Measurements from ENCODE around the gene NCAM1.

The NCAM1 gene

DNA sequence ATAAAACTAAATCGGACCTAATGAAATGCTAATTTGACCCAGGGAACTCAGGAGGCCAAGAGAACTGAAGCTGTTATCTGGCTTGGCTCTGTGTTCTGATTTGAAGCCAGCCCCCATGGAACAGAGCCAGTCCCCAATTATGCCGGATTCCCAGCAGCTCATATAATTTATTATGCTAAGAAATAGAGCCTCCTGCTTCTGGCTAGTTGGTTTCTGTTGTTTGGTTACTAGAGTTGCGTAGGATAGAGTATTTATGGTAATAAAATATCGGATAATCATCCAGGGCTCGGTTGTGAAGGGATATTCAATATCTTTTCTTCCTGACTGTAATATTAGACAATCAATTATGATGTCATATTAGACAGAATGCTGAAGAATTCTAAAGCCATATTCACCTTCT, 232.7 kb downstream of the NCAM1 start:
- H3K4me3 ChIP-seq (ENCODE audit: low read depth in 1 of 2, low read length in 2 of 2), result no peak overlapping the region
- TF ChIP-seq, protein P1, sequence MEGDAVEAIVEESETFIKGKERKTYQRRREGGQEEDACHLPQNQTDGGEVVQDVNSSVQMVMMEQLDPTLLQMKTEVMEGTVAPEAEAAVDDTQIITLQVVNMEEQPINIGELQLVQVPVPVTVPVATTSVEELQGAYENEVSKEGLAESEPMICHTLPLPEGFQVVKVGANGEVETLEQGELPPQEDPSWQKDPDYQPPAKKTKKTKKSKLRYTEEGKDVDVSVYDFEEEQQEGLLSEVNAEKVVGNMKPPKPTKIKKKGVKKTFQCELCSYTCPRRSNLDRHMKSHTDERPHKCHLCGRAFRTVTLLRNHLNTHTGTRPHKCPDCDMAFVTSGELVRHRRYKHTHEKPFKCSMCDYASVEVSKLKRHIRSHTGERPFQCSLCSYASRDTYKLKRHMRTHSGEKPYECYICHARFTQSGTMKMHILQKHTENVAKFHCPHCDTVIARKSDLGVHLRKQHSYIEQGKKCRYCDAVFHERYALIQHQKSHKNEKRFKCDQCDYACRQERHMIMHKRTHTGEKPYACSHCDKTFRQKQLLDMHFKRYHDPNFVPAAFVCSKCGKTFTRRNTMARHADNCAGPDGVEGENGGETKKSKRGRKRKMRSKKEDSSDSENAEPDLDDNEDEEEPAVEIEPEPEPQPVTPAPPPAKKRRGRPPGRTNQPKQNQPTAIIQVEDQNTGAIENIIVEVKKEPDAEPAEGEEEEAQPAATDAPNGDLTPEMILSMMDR (IDR thresholded peaks at IDR 0.05; ENCODE audit: borderline replicate concordance, extremely low read depth, low read length, poor library complexity, severe bottlenecking), result no peak
- no peak for TF ChIP-seq EZH2 (IDR thresholded peaks at IDR 0.05; ENCODE audit: borderline replicate concordance, low read depth, low read length, severe bottlenecking)
- no peak overlapping the region for H2AFZ ChIP-seq (ENCODE audit: low read depth, low read length)
- H3K4me2 ChIP-seq (ENCODE audit: insufficient read depth, low read length), result no peak overlapping the region
- H3K27me3 ChIP-seq (ENCODE audit: insufficient read depth, low read length, poor library complexity), result no peaks in the 10 kb centered on the region
- no peak for ATAC-seq (ENCODE audit: insufficient read depth, low read depth)
- H3K36me3 ChIP-seq (ENCODE audit: insufficient read depth, low read length), result no peaks in the 10 kb centered on the region
- H3K27ac ChIP-seq (ENCODE audit: low read length), result no peak overlapping the region
- H3K79me2 ChIP-seq (ENCODE audit: insufficient read depth, low read length), result no peaks in the 10 kb centered on the region
- no peak for DNase-seq
- no peak overlapping the region for H3K9ac ChIP-seq (ENCODE audit: low read depth, low read length)
- H3K9me3 ChIP-seq (ENCODE audit: insufficient read depth, low read length, severe bottlenecking), result no peaks in the 10 kb centered on the region
- H3K4me1 ChIP-seq (ENCODE audit: insufficient read depth, low read length), result no peaks in the 10 kb centered on the region
- H4K20me1 ChIP-seq (ENCODE audit: insufficient read depth, low read length), result no peaks in the 10 kb centered on the region

DNA sequence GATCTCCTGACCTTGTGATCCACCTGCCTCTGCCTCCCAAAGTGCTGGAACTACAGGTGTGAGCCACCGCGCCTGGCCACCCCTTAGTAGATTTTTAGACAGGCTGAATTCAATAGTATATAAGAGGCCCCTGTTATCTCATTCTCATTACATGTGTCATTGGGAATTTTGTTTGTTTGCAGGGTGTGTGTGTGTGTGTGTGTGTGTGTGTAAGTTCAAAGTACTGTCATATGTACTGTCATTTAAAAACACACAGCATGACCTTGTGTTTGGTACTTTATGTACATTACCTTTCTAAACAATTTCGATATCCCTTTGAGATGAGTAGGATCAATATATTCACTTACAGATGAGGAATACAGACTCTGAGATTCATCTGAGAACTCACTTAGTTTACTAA, 234.5 kb downstream of the NCAM1 start:
- TF ChIP-seq, protein P1 (IDR thresholded peaks at IDR 0.05; ENCODE audit: borderline replicate concordance, extremely low read depth, low read length, poor library complexity, severe bottlenecking), result no peak
- TF ChIP-seq EZH2 (IDR thresholded peaks at IDR 0.05; ENCODE audit: borderline replicate concordance, low read depth, low read length, severe bottlenecking), result no peak
- no peak overlapping the region for H3K4me3 ChIP-seq (ENCODE audit: low read depth in 1 of 2, low read length in 2 of 2)

DNA sequence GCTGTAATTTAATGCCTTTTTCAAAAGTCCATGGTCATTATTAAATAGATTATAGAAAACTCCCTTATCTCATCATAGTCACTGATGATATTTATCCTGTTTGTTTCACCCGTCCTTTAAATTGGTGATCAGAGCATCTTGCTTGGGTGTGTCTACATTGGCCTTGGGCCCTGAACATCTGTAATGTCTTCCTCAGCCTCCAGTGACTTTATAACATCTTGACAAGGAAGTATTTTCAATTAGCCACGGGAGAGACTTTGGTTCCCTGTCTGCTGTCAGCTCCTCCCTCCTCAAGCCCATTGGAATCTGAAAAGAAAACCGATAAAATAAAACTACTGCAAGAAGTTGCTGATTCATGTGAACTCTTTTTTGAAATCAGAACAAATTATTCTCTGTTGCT, 236.2 kb downstream of the NCAM1 start:
- no peak for ATAC-seq (ENCODE audit: insufficient read depth, low read depth)
- Histone ChIP-seq H3K9me3 (ENCODE audit: insufficient read depth, low read length, severe bottlenecking) (no peaks in the 10 kb centered on the region), H3K4me2 (ENCODE audit: insufficient read depth, low read length) (no peak overlapping the region), H3K9ac (ENCODE audit: low read depth, low read length) (no peak overlapping the region), H3K27ac (ENCODE audit: low read length) (no peak overlapping the region), H4K20me1 (ENCODE audit: insufficient read depth, low read length) (no peaks in the 10 kb centered on the region), H3K4me3 (ENCODE audit: low read depth in 1 of 2, low read length in 2 of 2) (no peak overlapping the region), H3K36me3 (ENCODE audit: insufficient read depth, low read length) (no peaks in the 10 kb centered on the region), H3K79me2 (ENCODE audit: insufficient read depth, low read length) (no peaks in the 10 kb centered on the region), H3K4me1 (ENCODE audit: insufficient read depth, low read length) (no peaks in the 10 kb centered on the region), H3K27me3 (ENCODE audit: insufficient read depth, low read length, poor library complexity) (no peaks in the 10 kb centered on the region), H2AFZ (ENCODE audit: low read depth, low read length) (no peak overlapping the region)
- no peak for TF ChIP-seq EZH2 (IDR thresholded peaks at IDR 0.05; ENCODE audit: borderline replicate concordance, low read depth, low read length, severe bottlenecking)
- TF ChIP-seq, protein P1 (IDR thresholded peaks at IDR 0.05; ENCODE audit: borderline replicate concordance, extremely low read depth, low read length, poor library complexity, severe bottlenecking), result no peak
- no peak for DNase-seq

More for the DNA sequence above, 234.5 kb downstream of the NCAM1 start:
- H3K36me3 ChIP-seq (ENCODE audit: insufficient read depth, low read length), result no peaks in the 10 kb centered on the region
- H3K9me3 ChIP-seq (ENCODE audit: insufficient read depth, low read length, severe bottlenecking), result no peaks in the 10 kb centered on the region
- H3K4me1 ChIP-seq (ENCODE audit: insufficient read depth, low read length), result no peaks in the 10 kb centered on the region
- no peak overlapping the region for H3K9ac ChIP-seq (ENCODE audit: low read depth, low read length)
- no peak overlapping the region for H3K27ac ChIP-seq (ENCODE audit: low read length)
- H3K79me2 ChIP-seq (ENCODE audit: insufficient read depth, low read length), result no peaks in the 10 kb centered on the region
- DNase-seq (no peak), ATAC-seq (ENCODE audit: insufficient read depth, low read depth) (no peak)
- H4K20me1 ChIP-seq (ENCODE audit: insufficient read depth, low read length), result no peaks in the 10 kb centered on the region
- no peak overlapping the region for H2AFZ ChIP-seq (ENCODE audit: low read depth, low read length)
- H3K27me3 ChIP-seq (ENCODE audit: insufficient read depth, low read length, poor library complexity), result no peaks in the 10 kb centered on the region
- no peak overlapping the region for H3K4me2 ChIP-seq (ENCODE audit: insufficient read depth, low read length)
